Keratinocyte (primary cell): ENCODE results near the gene PRKAA2. TPM values are rescaled to one million over a fixed set of nuclear protein-coding genes. Genes with fewer than 3 reads are reported as not detected.

Experiments
- DNase-seq: peaks from one replicate; pipeline ENCODE4 v3.0.0-alpha.2; 2011; ENCODE audit warnings: low read depth, missing footprints, low spot score
- FAIRE-seq: peaks from 2 replicates; lab custom pipeline; 2011; peaks lifted over from hg19 to GRCh38; lab: Jason Lieb, UNC
- H2AFZ ChIP-seq: 2 replicates; pipeline ENCODE4 v1.6.0; 2012; ENCODE audit warnings: low read length, control low read depth, inconsistent platforms; ENCODE audit not compliant: control insufficient read depth
- H3K27ac ChIP-seq: 2 replicates; pipeline ENCODE4 v1.5.1; 2011; ENCODE audit warnings: low read length; ENCODE audit not compliant: control insufficient read depth, insufficient read depth
- H3K27me3 ChIP-seq: 3 replicates; pipeline ENCODE4 v1.6.0; 2011; ENCODE audit warnings: low read length; ENCODE audit not compliant: control insufficient read depth, insufficient read depth; ENCODE audit errors: extremely low read depth
- H3K36me3 ChIP-seq, 2 experiments: 2 replicates in 1 of 2; 3 replicates in 1 of 2; pipeline ENCODE4 v1.5.1; 2011; ENCODE audit warnings: low read length in 2 of 2, mild to moderate bottlenecking in 1 of 2; ENCODE audit not compliant: control insufficient read depth in 2 of 2, insufficient read depth in 2 of 2; ENCODE audit errors: extremely low read depth in 1 of 2
- H3K4me1 ChIP-seq: 3 replicates; pipeline ENCODE4 v1.5.1; 2011; ENCODE audit warnings: low read length; ENCODE audit not compliant: control insufficient read depth, insufficient read depth; ENCODE audit errors: extremely low read depth
- H3K4me2 ChIP-seq: 3 replicates; pipeline ENCODE4 v1.6.0; 2011; ENCODE audit warnings: low read depth, low read length; ENCODE audit not compliant: control insufficient read depth, insufficient read depth; ENCODE audit errors: extremely low read depth
- H3K4me3 ChIP-seq, 3 experiments: fragments of 200-600 bp in 1 of 3; sonication (generic) in 1 of 3; 2 replicates in 2 of 3; 3 replicates in 1 of 3; pipeline ENCODE4 v1.5.1; 2011 to 2016; ENCODE audit warnings: low read length in 3 of 3, mild to moderate bottlenecking in 3 of 3, control low read depth in 2 of 3, inconsistent platforms in 1 of 3, low read depth in 1 of 3, mixed read lengths in 1 of 3, mixed run types in 1 of 3, moderate library complexity in 1 of 3; ENCODE audit not compliant: control insufficient read depth in 2 of 3, insufficient read depth in 2 of 3; ENCODE audit errors: extremely low read depth in 1 of 3
- H3K79me2 ChIP-seq: 2 replicates; pipeline ENCODE4 v1.6.0; 2012; ENCODE audit warnings: low read length; ENCODE audit not compliant: control insufficient read depth, insufficient read depth
- H3K9ac ChIP-seq: 3 replicates; pipeline ENCODE4 v1.6.0; 2011; ENCODE audit warnings: low read length; ENCODE audit not compliant: control insufficient read depth, insufficient read depth; ENCODE audit errors: extremely low read depth
- H3K9me1 ChIP-seq: 3 replicates; pipeline ENCODE4 v1.6.0; 2011; ENCODE audit warnings: low read length; ENCODE audit not compliant: control insufficient read depth, insufficient read depth; ENCODE audit errors: extremely low read depth
- H3K9me3 ChIP-seq: 2 replicates; pipeline ENCODE4 v1.5.1; 2012; ENCODE audit warnings: low read depth, low read length; ENCODE audit not compliant: control insufficient read depth
- H4K20me1 ChIP-seq: 3 replicates; pipeline ENCODE4 v1.6.0; 2011; ENCODE audit warnings: low read length; ENCODE audit not compliant: control insufficient read depth, insufficient read depth; ENCODE audit errors: extremely low read depth
- EZH2 ChIP-seq: IDR thresholded peaks from one replicate; pipeline ENCODE4 v1.6.1; 2012; ENCODE audit warnings: inconsistent platforms, mild to moderate bottlenecking, low read length, moderate library complexity
- dilution Hi-C: fragments of 300-500 bp; cut with MboI; formaldehyde crosslinking; loops from one replicate; pipeline ENCODE4 v1.7.0; 2020; ENCODE audit warnings: low sequenced_read_pairs; ENCODE audit not compliant: extremely low pct_ligation_motif_present
- polyA plus RNA-seq, 5 experiments: library from polyadenylated mRNA; depleted of rRNA in 3 of 5; stranded (reverse) in 3 of 5; stranded (forward) in 1 of 5; unstranded in 1 of 5; fragments of >200 nt; gene quantifications; 1 replicate in 1 of 5; 2 replicates in 3 of 5; 3 replicates in 1 of 5; pipeline versions ENCODE4 v1.2.1 to v1.2.3, GENCODE V29; 2011 to 2012; ENCODE audit warnings: missing spikeins in 2 of 5, low read depth in 1 of 5, low replicate concordance in 1 of 5
- TF ChIP-seq, protein P1 (sequence below), 3 experiments: IDR thresholded peaks in 1 of 3; conservative IDR thresholded peaks in 1 of 3; optimal IDR thresholded peaks in 1 of 3; 2 replicates in 2 of 3; 3 replicates in 1 of 3; pipeline versions ENCODE3 to v1.5.1; 2011; ENCODE audit warnings: low read length in 3 of 3, mild to moderate bottlenecking in 3 of 3, moderate library complexity in 2 of 3, control low read depth in 1 of 3, inconsistent platforms in 1 of 3; ENCODE audit not compliant: insufficient read depth in 2 of 3; ENCODE audit errors: extremely low read depth in 1 of 3

Gene PRKAA2
- polyA plus RNA-seq, 1 donor (not counting 4 experiments of a cell fraction or from before 2014, with no cell fraction given) = 0.21 TPM

GRCh38 chr1:56686169-56686568 lies 41.1 kb downstream of the PRKAA2 start:
- no peak overlapping the region for H2AFZ ChIP-seq

DNA sequence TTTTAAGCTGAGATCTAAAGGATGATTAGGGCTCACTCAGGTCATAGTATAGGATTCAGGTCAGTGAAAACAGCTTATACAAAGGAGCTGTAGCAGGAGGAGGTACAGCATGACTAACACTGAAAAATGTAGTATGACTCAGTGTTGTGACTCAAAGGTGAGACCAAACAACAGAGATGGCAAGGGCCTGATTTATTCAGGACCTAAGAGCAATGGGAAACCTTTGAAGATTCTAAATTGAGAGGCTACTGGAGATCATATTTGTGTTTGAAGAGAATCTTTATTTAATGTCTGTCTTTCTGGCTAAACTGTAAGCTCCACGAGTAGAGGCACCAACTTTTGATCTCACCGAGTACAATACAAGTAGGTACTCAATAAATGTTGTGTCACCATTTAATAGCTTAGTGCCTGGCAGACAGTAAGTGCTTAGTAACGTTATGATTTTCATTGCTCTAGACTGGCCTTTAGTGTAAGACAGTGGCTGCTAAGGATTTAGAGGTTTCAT lies 43.5 kb downstream of the PRKAA2 start:
- Histone ChIP-seq H3K4me1 (peaks cover 16% of the 10 kb centered on the region), H3K27me3 (no peaks in the 10 kb centered on the region), H2AFZ (no peak overlapping the region), H3K36me3 (no peaks in the 10 kb centered on the region), H3K4me3 (no peak overlapping the region), H3K79me2 (no peaks in the 10 kb centered on the region), H3K9me3 (no peaks in the 10 kb centered on the region), H4K20me1 (no peaks in the 10 kb centered on the region), H3K4me2 (peak overlapping the region; percentile 17), H3K27ac (no peak overlapping the region), H3K9ac (no peak overlapping the region), H3K9me1 (no peaks in the 10 kb centered on the region)
- FAIRE-seq = peak; percentile 97
- dilution Hi-C loops = no loop called here
- TF ChIP-seq, protein P1, sequence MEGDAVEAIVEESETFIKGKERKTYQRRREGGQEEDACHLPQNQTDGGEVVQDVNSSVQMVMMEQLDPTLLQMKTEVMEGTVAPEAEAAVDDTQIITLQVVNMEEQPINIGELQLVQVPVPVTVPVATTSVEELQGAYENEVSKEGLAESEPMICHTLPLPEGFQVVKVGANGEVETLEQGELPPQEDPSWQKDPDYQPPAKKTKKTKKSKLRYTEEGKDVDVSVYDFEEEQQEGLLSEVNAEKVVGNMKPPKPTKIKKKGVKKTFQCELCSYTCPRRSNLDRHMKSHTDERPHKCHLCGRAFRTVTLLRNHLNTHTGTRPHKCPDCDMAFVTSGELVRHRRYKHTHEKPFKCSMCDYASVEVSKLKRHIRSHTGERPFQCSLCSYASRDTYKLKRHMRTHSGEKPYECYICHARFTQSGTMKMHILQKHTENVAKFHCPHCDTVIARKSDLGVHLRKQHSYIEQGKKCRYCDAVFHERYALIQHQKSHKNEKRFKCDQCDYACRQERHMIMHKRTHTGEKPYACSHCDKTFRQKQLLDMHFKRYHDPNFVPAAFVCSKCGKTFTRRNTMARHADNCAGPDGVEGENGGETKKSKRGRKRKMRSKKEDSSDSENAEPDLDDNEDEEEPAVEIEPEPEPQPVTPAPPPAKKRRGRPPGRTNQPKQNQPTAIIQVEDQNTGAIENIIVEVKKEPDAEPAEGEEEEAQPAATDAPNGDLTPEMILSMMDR (optimal IDR thresholded peaks at IDR 0.05 in 1 of 3, IDR thresholded peaks at IDR 0.05 in 1 of 3, conservative IDR thresholded peaks at IDR 0.05 in 1 of 3; ENCODE audit: extremely low read depth in 1 of 3, insufficient read depth in 2 of 3, low read length in 3 of 3) = no peak
- TF ChIP-seq EZH2 = no peak
- peak; percentile 45 for DNase-seq

More at GRCh38 chr1:56686169-56686568, 41.1 kb downstream of the PRKAA2 start:
- Histone ChIP-seq H3K9ac (no peak overlapping the region), H3K36me3 (no peaks in the 10 kb centered on the region), H3K9me1 (no peaks in the 10 kb centered on the region), H3K79me2 (no peaks in the 10 kb centered on the region), H3K9me3 (no peaks in the 10 kb centered on the region), H3K27ac (no peak overlapping the region), H3K4me3 (no peak overlapping the region), H4K20me1 (no peaks in the 10 kb centered on the region), H3K4me1 (peaks cover 16% of the 10 kb centered on the region), H3K27me3 (no peaks in the 10 kb centered on the region), H3K4me2 (no peak overlapping the region)
- TF ChIP-seq, protein P1 (optimal IDR thresholded peaks at IDR 0.05 in 1 of 3, IDR thresholded peaks at IDR 0.05 in 1 of 3, conservative IDR thresholded peaks at IDR 0.05 in 1 of 3; ENCODE audit: extremely low read depth in 1 of 3, insufficient read depth in 2 of 3, low read length in 3 of 3) = no peak
- no peak for TF ChIP-seq EZH2
- FAIRE-seq (no peak), DNase-seq (no peak)
- dilution Hi-C loops = no loop called here
